DOHH2 (cell line): Measurements from ENCODE around the gene PRRT1.

Experiments used
- CTCF ChIP-seq: fragments of 200-600 bp; sonication (generic); IDR thresholded peaks from one replicate; pipeline ENCODE4 v1.5.1; 2014; ENCODE audit warnings: antibody characterized with exemption, mild to moderate bottlenecking, low read depth, low read length; ENCODE audit not compliant: poor library complexity, severe bottlenecking
- EZH2phosphoT487 ChIP-seq: fragments of 200-600 bp; sonication (generic); IDR thresholded peaks from 2 replicates; pipeline ENCODE4 v1.6.1; 2017; ENCODE audit warnings: borderline replicate concordance, mild to moderate bottlenecking, antibody characterized with exemption, low read length, moderate library complexity, mixed read lengths

- TF ChIP-seq CTCF: no peak
- no peak for TF ChIP-seq EZH2phosphoT487
Observed at GRCh38 chr6:32149932-32150870, 1.5 kb downstream of the PRRT1 start.
